ENCODE measurements around the gene ASB8.
"Not testable (repeated sequence)": the region's sequence is repeated elsewhere in the genome, so short reads cannot be mapped to it uniquely, and the experiment has no call there.

ASB8 gene

DNA sequence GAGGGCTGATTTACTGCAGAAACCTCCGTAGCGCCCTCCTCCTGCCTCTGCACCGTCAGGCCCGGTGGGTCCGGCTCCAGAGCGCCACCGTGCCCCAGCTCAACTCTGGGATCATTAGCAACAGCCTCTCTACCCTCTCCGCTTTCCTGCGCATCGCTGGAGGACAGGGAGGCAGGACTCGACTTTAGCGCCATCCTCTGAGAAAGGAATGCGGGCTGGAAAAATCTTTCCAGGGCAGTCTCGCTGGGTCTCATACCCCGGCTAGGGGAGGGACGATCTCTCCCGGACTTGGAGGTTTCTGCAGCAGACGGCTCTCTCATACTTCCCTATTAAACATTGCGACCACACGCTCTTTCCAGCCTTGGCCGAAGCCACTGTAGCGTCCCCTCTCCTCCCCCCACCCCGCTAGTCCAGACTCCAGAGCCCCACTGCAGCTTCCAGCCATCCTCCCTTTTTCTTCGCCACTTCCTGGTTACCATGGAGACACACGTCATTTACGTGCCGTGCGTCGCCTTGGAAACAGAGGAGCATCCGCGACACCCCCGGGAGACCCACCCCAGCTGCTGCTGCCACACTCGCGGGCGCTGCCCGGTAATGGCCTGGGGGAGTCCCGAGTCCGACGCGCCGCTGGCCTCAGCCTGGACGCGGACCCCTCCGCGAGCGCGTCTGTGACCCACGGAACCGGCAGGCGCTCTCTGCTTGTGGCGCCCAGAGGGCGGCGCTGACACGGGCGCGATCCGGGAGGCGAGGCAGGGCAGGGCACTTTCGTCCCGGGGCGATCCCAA is 26.0 kb upstream of the ASB8 start, which contains the start of gene CCDC184:
CCDC184 (plus strand) TSS at position 554 of the 785 bp plus-strand sequence. CDS start 479 bp downstream, outside the sequence.
- DNase-seq (ENCODE audit: extremely low read depth in 1 of 2, low read depth in 1 of 2): peak; percentile 46 to 53

- no peak for DNase-seq (ENCODE audit: extremely low read depth in 1 of 2, low read depth in 1 of 2)
Observed at GRCh38 chr12:48182631-48183030, 25.3 kb upstream of the ASB8 start.

- DNase-seq (ENCODE audit: extremely low read depth in 1 of 2, low read depth in 1 of 2): no peak
Observed at GRCh38 chr12:48180857-48181495, 23.7 kb upstream of the ASB8 start.

DNA sequence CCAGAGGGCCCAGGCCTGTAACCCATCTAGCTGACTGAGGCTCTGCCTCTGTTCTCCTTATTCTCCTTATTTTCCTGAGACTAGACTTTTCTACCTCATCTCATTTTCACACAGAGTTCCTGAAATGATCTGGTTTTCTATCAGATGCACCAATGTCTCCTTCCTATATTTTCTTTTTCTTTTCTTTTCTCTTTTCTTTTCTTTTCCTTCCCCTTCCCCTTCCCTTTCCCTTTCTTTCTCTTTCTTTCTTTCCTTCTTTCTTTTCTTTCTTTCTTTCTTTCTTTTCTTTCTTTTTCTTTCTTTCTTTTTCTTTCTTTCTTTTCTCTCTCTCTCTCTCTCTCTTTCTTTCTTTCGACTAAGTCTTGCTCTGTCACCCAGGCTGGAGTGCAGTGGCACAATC is 23.1 kb upstream of the ASB8 start:
- DNase-seq (ENCODE audit: extremely low read depth in 1 of 2, low read depth in 1 of 2): no peak

GRCh38 chr12:48179466-48179865 is 22.2 kb upstream of the ASB8 start:
- DNase-seq (ENCODE audit: extremely low read depth in 1 of 2, low read depth in 1 of 2): no peak

- no peak for DNase-seq (ENCODE audit: extremely low read depth in 1 of 2, low read depth in 1 of 2)
Observed at GRCh38 chr12:48177982-48178381, 20.7 kb upstream of the ASB8 start.

- no peak for DNase-seq (ENCODE audit: extremely low read depth in 1 of 2, low read depth in 1 of 2)
Observed at GRCh38 chr12:48176417-48176751, 19.1 kb upstream of the ASB8 start.

- no peak for DNase-seq (ENCODE audit: extremely low read depth in 1 of 2, low read depth in 1 of 2)
Observed at GRCh38 chr12:48175613-48176416, 18.5 kb upstream of the ASB8 start.

- DNase-seq (ENCODE audit: extremely low read depth in 1 of 2, low read depth in 1 of 2): no peak
Observed at GRCh38 chr12:48169011-48169410, 11.7 kb upstream of the ASB8 start.

DNA sequence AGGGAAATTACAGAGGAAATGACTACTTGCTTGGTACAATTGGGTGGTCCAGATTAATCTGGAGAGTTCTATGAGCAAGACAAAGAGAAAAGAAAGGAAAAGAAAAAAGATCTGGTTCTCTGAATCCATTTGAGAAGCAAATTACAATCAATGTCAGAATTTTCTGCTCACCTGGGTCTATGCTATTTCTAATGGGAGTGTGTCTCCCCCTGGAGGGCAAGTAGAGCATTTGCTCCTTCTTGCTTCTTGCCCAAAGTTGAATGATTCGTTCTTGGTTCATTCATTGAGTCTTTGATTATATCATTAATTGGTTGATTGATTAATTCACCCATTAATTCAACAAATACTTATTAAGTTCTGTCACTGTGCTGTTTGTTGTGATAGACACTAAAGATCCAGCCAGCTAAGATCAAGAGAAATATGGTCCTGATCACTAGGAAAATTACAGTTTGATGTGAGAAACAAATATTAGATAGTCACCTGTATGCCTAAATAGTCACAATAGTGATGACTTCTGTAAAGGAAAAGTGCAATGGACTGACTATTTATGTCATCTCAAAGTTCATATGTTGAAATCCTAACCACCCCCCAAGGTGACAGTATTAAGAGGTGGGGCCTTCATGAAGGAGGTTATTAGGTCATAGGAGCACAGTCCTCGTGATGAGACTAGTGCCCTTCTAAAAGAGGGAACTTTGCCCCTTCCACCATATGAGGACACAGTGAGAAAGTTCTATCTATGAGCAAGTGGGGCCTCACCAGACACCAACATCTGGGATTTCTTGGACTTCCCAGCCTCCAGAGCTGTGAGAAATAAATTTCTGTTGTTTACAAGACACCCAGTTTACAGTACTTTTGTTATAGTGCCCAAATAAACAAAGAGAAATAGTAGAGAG is 8.0 kb upstream of the ASB8 start:
- no peak for DNase-seq (ENCODE audit: extremely low read depth in 1 of 2, low read depth in 1 of 2)

GRCh38 chr12:48164451-48164850 is 7.1 kb upstream of the ASB8 start:
- DNase-seq (ENCODE audit: extremely low read depth in 1 of 2, low read depth in 1 of 2): no peak

DNA sequence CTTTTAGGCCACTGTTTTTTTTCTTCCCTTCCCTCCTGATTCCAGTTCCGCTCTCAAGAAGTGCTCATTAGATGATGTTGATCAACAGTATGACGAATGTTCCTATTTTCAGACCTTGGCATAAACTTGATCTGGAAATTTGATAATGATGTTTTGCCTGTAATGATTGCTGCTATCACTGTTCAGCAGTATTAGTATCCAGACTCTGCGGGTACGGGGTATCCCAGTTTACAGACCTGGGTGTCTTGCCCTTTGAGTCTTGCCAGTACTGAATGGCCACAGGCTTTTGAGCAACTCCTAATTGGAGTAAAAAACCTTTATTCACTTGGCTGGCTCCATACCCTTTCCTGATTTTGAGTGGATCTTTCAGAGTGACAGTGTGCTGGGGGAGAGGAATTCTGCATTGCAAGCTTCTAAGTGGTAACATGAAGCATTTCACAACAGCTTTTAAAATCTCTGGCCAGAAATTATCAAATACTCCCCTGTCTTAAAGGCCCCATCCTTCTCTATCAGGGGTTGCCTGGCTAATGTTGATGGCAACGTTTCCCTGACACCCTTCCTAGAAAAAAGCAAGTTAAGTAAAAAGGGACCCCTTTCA is 5.9 kb upstream of the ASB8 start:
- DNase-seq (ENCODE audit: extremely low read depth in 1 of 2, low read depth in 1 of 2): no peak

GRCh38 chr12:48160807-48161206 is 3.5 kb upstream of the ASB8 start:
- no peak for DNase-seq (ENCODE audit: extremely low read depth in 1 of 2, low read depth in 1 of 2)

DNA sequence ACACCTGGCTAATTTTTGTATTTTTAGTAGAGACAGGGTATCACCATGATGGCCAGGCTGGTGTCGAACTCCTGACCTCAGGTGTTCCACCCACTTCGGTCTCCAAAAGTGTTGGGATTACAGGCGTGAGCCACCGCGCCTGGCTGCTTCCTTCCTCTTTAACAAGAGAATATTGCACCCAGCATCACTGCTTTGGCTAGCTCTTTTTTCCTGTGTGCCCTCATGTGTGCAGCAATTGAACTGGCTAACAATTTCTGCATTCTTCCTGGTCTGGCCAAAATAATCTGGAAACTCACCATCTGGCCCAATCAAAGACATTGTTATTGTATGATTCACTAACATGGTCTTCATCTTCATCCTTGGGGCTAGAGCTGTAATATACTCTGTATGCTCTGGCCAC is 2.7 kb upstream of the ASB8 start:
- DNase-seq (ENCODE audit: extremely low read depth in 1 of 2, low read depth in 1 of 2): no peak

DNA sequence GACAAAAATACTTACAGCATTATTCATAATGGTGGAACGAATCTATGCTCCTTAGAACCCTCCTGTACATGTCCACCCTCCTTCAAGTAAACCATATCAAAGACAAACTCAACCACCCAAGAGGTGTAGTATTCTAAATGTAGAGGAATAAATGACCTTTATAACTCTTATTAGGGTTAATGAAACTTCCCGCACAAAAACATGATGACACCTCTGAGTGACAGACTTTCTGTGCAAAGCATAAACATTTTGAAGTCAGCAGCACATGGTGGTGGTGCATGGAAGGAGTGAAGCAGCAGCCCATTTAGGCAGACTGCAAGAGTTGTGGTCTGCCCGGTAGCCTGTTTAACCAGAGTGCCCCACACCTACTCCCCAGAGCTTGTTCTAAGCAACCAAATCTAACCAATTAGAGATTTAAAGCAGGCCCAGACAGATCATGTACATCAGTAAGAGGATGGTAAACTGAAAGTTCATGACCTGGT is 615 bp upstream of the ASB8 start:
- peak in 1 of 2 donors; percentile 10 for DNase-seq (ENCODE audit: extremely low read depth in 1 of 2, low read depth in 1 of 2)

- DNase-seq (ENCODE audit: extremely low read depth in 1 of 2, low read depth in 1 of 2): no peak
Observed at GRCh38 chr12:48156652-48157017, 680 bp downstream of the ASB8 start.

DNA sequence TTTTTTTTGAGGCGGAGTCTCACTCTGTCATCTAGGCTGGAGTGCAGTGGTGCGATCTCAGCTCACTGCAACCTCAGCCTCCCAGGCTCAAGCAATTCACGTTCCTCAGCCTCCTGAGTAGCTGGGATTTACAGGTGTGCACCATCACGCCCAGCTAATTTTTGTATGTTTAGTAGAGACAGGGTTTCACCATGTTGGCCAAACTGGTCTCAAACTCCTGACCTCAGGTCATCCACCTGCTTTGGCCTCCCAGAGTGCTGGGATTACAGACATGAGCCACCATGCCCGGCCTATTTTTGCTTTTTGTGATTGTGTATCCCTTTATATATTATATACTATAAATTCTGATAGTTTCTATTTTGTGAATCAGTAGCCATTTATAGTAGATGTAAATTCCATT is 1.5 kb downstream of the ASB8 start:
- DNase-seq (ENCODE audit: extremely low read depth in 1 of 2, low read depth in 1 of 2): not testable (repeated sequence)

DNA sequence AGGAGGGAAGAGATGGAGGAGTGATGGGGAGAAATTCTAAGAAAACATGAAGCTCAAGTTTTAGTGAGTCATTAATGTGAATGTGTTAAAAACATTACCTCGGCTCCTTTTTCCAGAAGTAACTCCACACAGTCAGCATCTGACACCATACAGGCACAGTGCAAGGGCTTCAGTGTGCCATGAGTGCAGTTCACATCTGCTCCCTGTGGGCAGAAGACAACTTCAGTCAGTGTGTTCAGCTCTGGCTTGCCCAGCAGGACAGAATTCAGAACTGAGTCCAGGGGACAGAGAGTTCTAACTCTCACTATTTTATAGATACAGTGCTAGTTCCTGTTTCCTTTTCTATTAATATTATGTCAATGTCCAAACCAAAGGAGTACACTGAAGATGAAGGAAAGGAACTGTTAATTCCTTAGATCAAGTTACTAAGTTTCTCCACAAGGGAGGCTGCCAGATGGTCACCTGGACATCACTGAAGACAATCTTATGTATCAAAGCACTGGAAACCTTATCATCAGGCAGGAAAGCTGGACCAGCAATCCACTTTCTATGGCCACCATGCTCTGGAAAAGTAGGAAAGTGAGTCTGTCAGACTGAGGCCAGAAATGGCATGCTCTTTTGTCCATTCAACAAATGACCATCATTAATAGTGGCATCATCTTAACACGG is 6.1 kb downstream of the ASB8 start:
- DNase-seq (ENCODE audit: extremely low read depth in 1 of 2, low read depth in 1 of 2): no peak

- no peak for DNase-seq (ENCODE audit: extremely low read depth in 1 of 2, low read depth in 1 of 2)
Observed at GRCh38 chr12:48145981-48146380, 11.3 kb downstream of the ASB8 start.

DNA sequence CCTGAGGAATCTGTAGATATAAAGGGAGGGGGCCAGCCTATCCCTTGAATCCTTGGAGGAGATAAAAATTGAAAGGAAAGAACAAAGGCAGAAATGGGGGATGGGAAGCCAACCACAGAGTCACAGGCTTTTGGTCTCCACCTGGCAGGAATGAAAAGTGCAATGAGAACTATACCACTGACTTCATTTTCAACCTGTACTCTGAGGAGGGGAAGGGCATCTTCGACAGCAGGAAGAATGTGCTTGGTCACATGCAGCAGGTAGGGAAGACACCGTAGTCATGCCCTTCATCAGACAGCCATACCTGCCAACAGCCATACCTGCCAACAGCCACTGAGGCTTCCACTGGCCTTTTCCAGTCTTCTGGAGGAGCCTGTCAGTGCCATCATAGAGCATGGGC is 13.4 kb downstream of the ASB8 start:
- DNase-seq (ENCODE audit: extremely low read depth in 1 of 2, low read depth in 1 of 2): no peak

Data from stimulated activated CD8-positive, alpha-beta memory T cell treated with anti-CD3 and anti-CD28 coated beads, Interleukin-7, amount 100 ng/mL, for 48 hours (primary cell).